GM12878 (cell line): Measurements from ENCODE around the gene TNFSF11.

Experiments
- CREB1 ChIP-seq: IDR thresholded peaks from 2 replicates; pipeline ENCODE4 v1.6.1; 2012; ENCODE audit warnings: low read depth, mild to moderate bottlenecking, inconsistent platforms
- GABPA ChIP-seq: IDR thresholded peaks from 2 replicates; pipeline ENCODE4 v1.6.1; 2014; ENCODE audit warnings: antibody characterized with exemption, low read depth, mild to moderate bottlenecking, inconsistent platforms
- HDAC2 ChIP-seq: fragments of 200-600 bp; sonication (generic); IDR thresholded peaks from 2 replicates; pipeline ENCODE4 v1.6.1; 2017
- KDM1A ChIP-seq: fragments of 200-600 bp; sonication (generic); IDR thresholded peaks from 2 replicates; pipeline ENCODE4 v1.6.1; 2016; ENCODE audit warnings: borderline replicate concordance
- POLR2A ChIP-seq: IDR thresholded peaks from 2 replicates; pipeline ENCODE4 v1.6.1; 2011; ENCODE audit warnings: low read depth, mild to moderate bottlenecking, low read length
- POLR2AphosphoS2 ChIP-seq: IDR thresholded peaks from 2 replicates; pipeline ENCODE4 v1.6.1; 2011; ENCODE audit warnings: low read depth, mild to moderate bottlenecking, low read length, improper control_type of control experiment, moderate library complexity
- TAF1 ChIP-seq: IDR thresholded peaks from 2 replicates; pipeline ENCODE4 v1.6.1; 2011; ENCODE audit warnings: mild to moderate bottlenecking, low read depth, low read length, borderline replicate concordance
- TF ChIP-seq, protein P1 (sequence below), 3 experiments: IDR thresholded peaks in 2 of 3; conservative IDR thresholded peaks in 1 of 3; 2 replicates each; pipeline ENCODE4 v1.5.1; 2011; ENCODE audit warnings: low read depth in 3 of 3, low read length in 3 of 3, mild to moderate bottlenecking in 3 of 3, control low read depth in 2 of 3, moderate library complexity in 2 of 3, inconsistent platforms in 1 of 3, mixed read lengths in 1 of 3; ENCODE audit not compliant: control insufficient read depth in 2 of 3, insufficient read depth in 1 of 3; ENCODE audit errors: extremely low read depth in 1 of 3

DNA sequence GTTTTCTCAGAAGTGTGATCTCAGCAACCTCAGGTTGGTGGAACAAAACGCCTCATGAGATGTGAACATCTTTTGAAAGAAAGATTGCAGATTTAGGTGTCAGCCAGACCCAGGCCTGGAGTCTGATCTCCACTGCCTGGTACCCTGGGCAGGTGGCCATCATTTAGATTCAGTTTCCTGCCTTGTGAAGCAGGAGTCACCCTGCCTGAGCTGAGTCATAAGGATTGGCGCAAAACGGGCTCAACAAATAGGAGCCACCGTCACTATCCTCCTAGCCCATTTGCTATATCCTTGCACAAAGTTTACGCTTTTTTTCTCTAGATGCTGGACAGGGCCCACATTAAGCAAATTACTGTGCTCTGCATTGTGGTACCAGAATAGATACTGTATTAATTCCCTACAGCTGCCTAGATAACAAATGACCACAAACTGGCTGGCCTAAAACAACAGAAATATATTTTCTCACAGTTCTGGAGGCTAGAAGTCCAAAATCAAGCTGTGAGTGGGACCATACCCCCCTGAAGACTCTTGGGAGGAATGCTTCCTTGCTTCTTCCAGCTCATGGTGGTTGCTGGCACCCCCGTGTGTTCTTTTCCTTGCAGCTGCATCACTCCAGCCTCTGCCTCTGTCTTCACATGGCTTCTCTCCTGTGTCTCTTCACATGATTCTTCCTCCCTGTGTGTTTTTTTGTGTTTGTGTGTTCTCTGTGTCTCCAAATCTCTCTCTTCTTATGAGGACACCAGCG lies 38.2 kb downstream of the TNFSF11 start:
- TF ChIP-seq POLR2A (no peak), POLR2AphosphoS2 (no peak), CREB1 (no peak), TAF1 (no peak), KDM1A (no peak), GABPA (no peak), HDAC2 (no peak)
- TF ChIP-seq, protein P1, sequence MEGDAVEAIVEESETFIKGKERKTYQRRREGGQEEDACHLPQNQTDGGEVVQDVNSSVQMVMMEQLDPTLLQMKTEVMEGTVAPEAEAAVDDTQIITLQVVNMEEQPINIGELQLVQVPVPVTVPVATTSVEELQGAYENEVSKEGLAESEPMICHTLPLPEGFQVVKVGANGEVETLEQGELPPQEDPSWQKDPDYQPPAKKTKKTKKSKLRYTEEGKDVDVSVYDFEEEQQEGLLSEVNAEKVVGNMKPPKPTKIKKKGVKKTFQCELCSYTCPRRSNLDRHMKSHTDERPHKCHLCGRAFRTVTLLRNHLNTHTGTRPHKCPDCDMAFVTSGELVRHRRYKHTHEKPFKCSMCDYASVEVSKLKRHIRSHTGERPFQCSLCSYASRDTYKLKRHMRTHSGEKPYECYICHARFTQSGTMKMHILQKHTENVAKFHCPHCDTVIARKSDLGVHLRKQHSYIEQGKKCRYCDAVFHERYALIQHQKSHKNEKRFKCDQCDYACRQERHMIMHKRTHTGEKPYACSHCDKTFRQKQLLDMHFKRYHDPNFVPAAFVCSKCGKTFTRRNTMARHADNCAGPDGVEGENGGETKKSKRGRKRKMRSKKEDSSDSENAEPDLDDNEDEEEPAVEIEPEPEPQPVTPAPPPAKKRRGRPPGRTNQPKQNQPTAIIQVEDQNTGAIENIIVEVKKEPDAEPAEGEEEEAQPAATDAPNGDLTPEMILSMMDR (IDR thresholded peaks at IDR 0.05 in 2 of 3, conservative IDR thresholded peaks at IDR 0.05 in 1 of 3; ENCODE audit: control insufficient read depth in 2 of 3, extremely low read depth in 1 of 3, insufficient read depth in 1 of 3, low read depth in 3 of 3, low read length in 3 of 3) = no peak
